H1 (cell line): ENCODE measurements around the gene ITGA6. TPM values are rescaled to one million over a fixed set of nuclear protein-coding genes. Genes with fewer than 3 reads are reported as not detected.

ENCODE experiments used
- CTCF ChIA-PET: fragments of 300-600 bp; sonication (Branson Sonifier 250); formaldehyde crosslinking; loops from one replicate; lab custom pipeline; 2021; ENCODE audit not compliant: partially characterized antibody; lab: Charles Lee
- POLR2A ChIA-PET: fragments of 300-600 bp; sonication (Branson Sonifier 250); formaldehyde crosslinking; loops from one replicate; lab custom pipeline; 2021; ENCODE audit warnings: inconsistent platforms; ENCODE audit not compliant: partially characterized antibody; lab: Charles Lee
- DNase-seq, 2 experiments: peaks; one replicate each; pipeline versions ENCODE4 v3.0.0 to v3.0.0-alpha.2; 2010 to 2022; ENCODE audit warnings: low spot score in 2 of 2, low read depth in 1 of 2, mixed read lengths in 1 of 2
- FAIRE-seq: peaks from 2 replicates; lab custom pipeline; 2011; peaks lifted over from hg19 to GRCh38; lab: Jason Lieb, UNC
- H2AFZ ChIP-seq: 2 replicates; pipeline ENCODE4 v1.8.1; 2012; ENCODE audit warnings: low read length, inconsistent platforms
- H2AK5ac ChIP-seq: 2 replicates; pipeline ENCODE4 v1.6.1; 2013; ENCODE audit warnings: low read depth, low read length
- H2BK120ac ChIP-seq: replicated peaks from 2 replicates; pipeline ENCODE3; 2013; ENCODE audit warnings: low read depth, low read length, inconsistent platforms
- H2BK12ac ChIP-seq: 2 replicates; pipeline ENCODE4 v1.6.1; 2013; ENCODE audit warnings: low read depth, low read length
- H2BK15ac ChIP-seq: 2 replicates; pipeline ENCODE4 v1.6.1; 2013; ENCODE audit warnings: low read length
- H2BK20ac ChIP-seq: 2 replicates; pipeline ENCODE4 v1.6.1; 2013; ENCODE audit warnings: low read length
- H2BK5ac ChIP-seq: 2 replicates; pipeline ENCODE4 v1.6.1; 2013; ENCODE audit warnings: low read depth, low read length
- H3K14ac ChIP-seq: 2 replicates; pipeline ENCODE4 v1.6.1; 2013; ENCODE audit warnings: inconsistent platforms; ENCODE audit not compliant: insufficient read length
- H3K18ac ChIP-seq: 2 replicates; pipeline ENCODE4 v1.6.1; 2013; ENCODE audit warnings: low read length; ENCODE audit errors: extremely low read depth
- H3K23ac ChIP-seq: 2 replicates; pipeline ENCODE4 v1.6.1; 2013; ENCODE audit warnings: inconsistent platforms; ENCODE audit not compliant: insufficient read length
- H3K23me2 ChIP-seq: 2 replicates; pipeline ENCODE4 v1.6.1; 2013; ENCODE audit warnings: low read depth, low read length
- H3K27ac ChIP-seq: 2 replicates; pipeline ENCODE4 v1.6.1; 2011; ENCODE audit warnings: low read depth, low read length, inconsistent platforms
- H3K27me3 ChIP-seq, 4 experiments: replicated peaks in 1 of 4; 1 replicate in 1 of 4; 2 replicates in 3 of 4; pipeline versions ENCODE4 v1.6.1 to v1.8.1; 2011 to 2013; ENCODE audit warnings: low read length in 3 of 4, mild to moderate bottlenecking in 3 of 4, inconsistent platforms in 2 of 4, mixed read lengths in 2 of 4, moderate library complexity in 1 of 4; ENCODE audit not compliant: control insufficient read depth in 3 of 4, insufficient read depth in 3 of 4; ENCODE audit errors: extremely low read depth in 1 of 4
- H3K36me3 ChIP-seq, 4 experiments: 2 replicates each; pipeline versions ENCODE4 v1.6.1 to v1.8.1; 2011 to 2013; ENCODE audit warnings: mild to moderate bottlenecking in 4 of 4, low read length in 3 of 4, moderate library complexity in 2 of 4, control low read depth in 1 of 4, inconsistent platforms in 1 of 4; ENCODE audit not compliant: insufficient read depth in 4 of 4, control insufficient read depth in 2 of 4
- H3K4ac ChIP-seq: replicated peaks from 2 replicates; pipeline ENCODE3; 2013; ENCODE audit warnings: low read length, low read depth, mixed read lengths, inconsistent platforms; ENCODE audit not compliant: insufficient read length
- H3K4me1 ChIP-seq, 4 experiments: replicated peaks in 1 of 4; 1 replicate in 1 of 4; 2 replicates in 3 of 4; pipeline versions ENCODE4 v1.6.1 to v1.8.1; 2011 to 2013; ENCODE audit warnings: low read length in 3 of 4, inconsistent platforms in 2 of 4, mixed read lengths in 1 of 4; ENCODE audit not compliant: insufficient read depth in 4 of 4, control insufficient read depth in 3 of 4
- H3K4me2 ChIP-seq, 2 experiments: 2 replicates each; pipeline versions ENCODE4 v1.6.1 to v1.8.1; 2011 to 2013; ENCODE audit warnings: low read depth in 2 of 2, low read length in 2 of 2, control low read depth in 1 of 2, inconsistent platforms in 1 of 2, mild to moderate bottlenecking in 1 of 2; ENCODE audit not compliant: insufficient read depth in 1 of 2
- H3K4me3 ChIP-seq, 4 experiments: fragments of 200-600, 300-600 bp in 1 of 4; sonication (generic), shearing (Covaris generic), sonication (Bioruptor Twin) in 1 of 4; 2 replicates each; pipeline versions ENCODE4 v1.5.1 to v1.8.1; 2011 to 2016; ENCODE audit warnings: low read length in 4 of 4, low read depth in 3 of 4, control low read depth in 2 of 4, inconsistent platforms in 2 of 4, mild to moderate bottlenecking in 2 of 4, mixed read lengths in 1 of 4, moderate library complexity in 1 of 4; ENCODE audit not compliant: insufficient read depth in 2 of 4; ENCODE audit errors: extremely low read depth in 1 of 4
- H3K56ac ChIP-seq: replicated peaks from 2 replicates; pipeline ENCODE3; 2013; ENCODE audit warnings: low read depth, mild to moderate bottlenecking, mixed read lengths, low read length, inconsistent platforms; ENCODE audit not compliant: insufficient read length
- H3K79me1 ChIP-seq: 2 replicates; pipeline ENCODE4 v1.6.1; 2013; ENCODE audit warnings: low read depth, low read length, control low read depth
- H3K79me2 ChIP-seq, 2 experiments: 2 replicates each; pipeline versions ENCODE4 v1.6.1 to v1.8.1; 2012 to 2013; ENCODE audit warnings: low read length in 2 of 2, mild to moderate bottlenecking in 2 of 2, inconsistent platforms in 1 of 2; ENCODE audit not compliant: insufficient read depth in 2 of 2, control insufficient read depth in 1 of 2
- H3K9ac ChIP-seq, 4 experiments: replicated peaks in 1 of 4; 1 replicate in 1 of 4; 2 replicates in 3 of 4; pipeline versions ENCODE4 v1.6.1 to v1.8.1; 2011 to 2013; ENCODE audit warnings: low read depth in 3 of 4, low read length in 3 of 4, control low read depth in 2 of 4, mild to moderate bottlenecking in 2 of 4, moderate library complexity in 2 of 4, inconsistent platforms in 1 of 4; ENCODE audit errors: extremely low read depth in 1 of 4
- H3K9me3 ChIP-seq, 2 experiments: 2 replicates each; pipeline versions ENCODE4 v1.6.1 to v1.8.1; 2012 to 2013; ENCODE audit warnings: mild to moderate bottlenecking in 2 of 2, moderate library complexity in 2 of 2, control low read depth in 1 of 2, inconsistent platforms in 1 of 2, low read depth in 1 of 2, low read length in 1 of 2, mixed read lengths in 1 of 2; ENCODE audit not compliant: insufficient read depth in 2 of 2
- H4K20me1 ChIP-seq, 2 experiments: replicated peaks in 1 of 2; 2 replicates each; pipeline versions ENCODE3 to v1.8.1; 2011 to 2013; ENCODE audit warnings: inconsistent platforms in 2 of 2, low read length in 2 of 2, mild to moderate bottlenecking in 1 of 2; ENCODE audit not compliant: insufficient read depth in 2 of 2, control insufficient read depth in 1 of 2
- H4K5ac ChIP-seq: 2 replicates; pipeline ENCODE4 v1.6.1; 2013; ENCODE audit warnings: low read length, low read depth, mixed read lengths, inconsistent platforms; ENCODE audit not compliant: insufficient read length
- H4K8ac ChIP-seq: 2 replicates; pipeline ENCODE4 v1.8.0; 2013; ENCODE audit warnings: mild to moderate bottlenecking, moderate library complexity, low read length, inconsistent platforms; ENCODE audit not compliant: insufficient read depth; ENCODE audit errors: extremely low read depth
- H4K91ac ChIP-seq: replicated peaks from 2 replicates; pipeline ENCODE3; 2013; ENCODE audit warnings: low read length, mixed read lengths, inconsistent platforms; ENCODE audit not compliant: insufficient read length
- CBX5 ChIP-seq: fragments of 300-800, 300-1000 bp; sonication (generic); IDR thresholded peaks from 2 replicates; pipeline ENCODE4 v1.7.1; 2016; ENCODE audit warnings: antibody characterized with exemption, low read length, low read depth
- JUN ChIP-seq: IDR thresholded peaks from 2 replicates; pipeline ENCODE4 v1.6.1; 2011; ENCODE audit warnings: low read depth, mild to moderate bottlenecking, improper control_type of control experiment, low read length
- MAX ChIP-seq: IDR thresholded peaks from 2 replicates; pipeline ENCODE4 v1.6.1; 2012; ENCODE audit warnings: inconsistent platforms
- POU5F1 ChIP-seq: IDR thresholded peaks from 2 replicates; pipeline ENCODE4 v1.6.1; 2011; ENCODE audit warnings: low read depth, mild to moderate bottlenecking, low read length, moderate library complexity
- RAD21 ChIP-seq, 2 experiments: IDR thresholded peaks in 1 of 2; conservative IDR thresholded peaks in 1 of 2; 2 replicates each; pipeline ENCODE4 v1.6.1; 2011; ENCODE audit warnings: low read depth in 2 of 2, low read length in 2 of 2, improper control_type of control experiment in 1 of 2, inconsistent platforms in 1 of 2, mild to moderate bottlenecking in 1 of 2, moderate library complexity in 1 of 2
- SIN3A ChIP-seq, 2 experiments: IDR thresholded peaks in 1 of 2; conservative IDR thresholded peaks in 1 of 2; 2 replicates each; pipeline ENCODE4 v1.6.1; 2011 to 2012; ENCODE audit warnings: low read length in 2 of 2, improper control_type of control experiment in 1 of 2, low read depth in 1 of 2, mild to moderate bottlenecking in 1 of 2
- WGBS, 2 experiments: shearing (Covaris generic) in 1 of 2; methylation state at CpG; one replicate each; pipeline versions ENCODE4 v1.1.6 to v1.1.7; 2013 to 2015; ENCODE audit warnings: low lambda C conversion rate in 2 of 2, mixed read lengths in 2 of 2, inconsistent platforms in 1 of 2, low coverage in 1 of 2, missing lambda C conversion rate in 1 of 2; ENCODE audit not compliant: insufficient replicate concordance in 2 of 2, insufficient coverage in 1 of 2, insufficient read length in 1 of 2; ENCODE audit errors: extremely low coverage in 1 of 2, missing lambda C conversion rate in 1 of 2; 5-methylcytosine and 5-hydroxymethylcytosine counted together
- polyA plus RNA-seq, 7 experiments: library from polyadenylated mRNA; depleted of rRNA in 3 of 7; stranded (reverse) in 5 of 7; unstranded in 2 of 7; fragments of >200 nt in 5 of 7; fragments of 200-250 nt in 2 of 7; gene quantifications; 1 replicate in 5 of 7; 2 replicates in 1 of 7; 4 replicates in 1 of 7; pipeline versions ENCODE4 v1.2.1 to v1.2.3, GENCODE V29; 2011 to 2013; ENCODE audit warnings: missing spikeins in 2 of 7, mixed read lengths in 2 of 7
- total RNA-seq: library from RNA; stranded (reverse); fragmentation: NEBNext Ultra II Directional; extraction: Animal tissue kit (Norgen Biotek cat#: 25700); gene quantifications from 2 replicates; pipeline ENCODE4 v1.2.1, GENCODE V29; 2021

ITGA6 gene
- total and polyA plus RNA-seq, 2 of the 8 experiments (the other 6 are each of a cell fraction or from before 2014, with no cell fraction given), result 26.9 to 118 TPM

- Histone ChIP-seq H3K14ac (no peak overlapping the region), H3K4me1 (peaks cover 10 to 19% (median 11%) of the 10 kb centered on the region in 4 experiments; a peak in 6 of 7 replicates), H2BK12ac (no peak overlapping the region), H2BK20ac (no peak overlapping the region), H3K27ac (no peak overlapping the region), H3K4me3 (no peak overlapping the region), H3K9me3 (no peaks in the 10 kb centered on the region), H3K23me2 (no peaks in the 10 kb centered on the region), H3K4ac (no peak overlapping the region), H3K18ac (no peak overlapping the region), H3K79me1 (peaks cover 9% of the 10 kb centered on the region; the same call in 1 of the 2 replicates), H2BK120ac (no peak overlapping the region), H4K91ac (peak overlapping the region; percentile 46), H3K56ac (no peak overlapping the region), H2AK5ac (no peak overlapping the region), H3K9ac (no peak overlapping the region), H3K27me3 (no peaks in the 10 kb centered on the region), H4K8ac (no peak overlapping the region), H4K20me1 (peaks cover 4 to 13% of the 10 kb centered on the region in 2 experiments), H4K5ac (no peak overlapping the region), H2AFZ (no peak overlapping the region), H2BK5ac (no peak overlapping the region), H3K79me2 (peaks cover 0 to 61% of the 10 kb centered on the region in 2 experiments; a peak in 2 of 4 replicates), H3K36me3 (peaks cover 0 to 28% (median 11%) of the 10 kb centered on the region in 4 experiments; a peak in 4 of 8 replicates), H3K4me2 (no peak overlapping the region), H3K23ac (no peak overlapping the region), H2BK15ac (peak overlapping the region; percentile 94; the same call in 1 of the 2 replicates)
- FAIRE-seq, result peak; percentile 93
- WGBS, 2 experiments, result 70% methylated on average over 24 of the region's 24 CpGs; no CpG with 5 or more reads in 1 of the 2 experiments
- DNase-seq, result peak in 1 of 2 experiments; percentile 73
- ChIA-PET CTCF (interaction anchor here (0.5 to 32.4 kb wide), 42 partner anchors 10 to 740 kb away, joined by 3 to 634 read pairs (median 4); partner anchors contain the start of gene ITGA6), POLR2A (interaction anchor here (0.6 kb wide), 1 partner anchor 1502 kb away, joined by 3 read pairs; no protein-coding TSS in a partner anchor)
- TF ChIP-seq MAX (peak; percentile 80), POU5F1 (no peak), CBX5 (no peak), JUN (no peak), SIN3A (conservative IDR thresholded peaks at IDR 0.05 in 1 of 2, IDR thresholded peaks at IDR 0.05 in 1 of 2; ENCODE audit: low read depth in 1 of 2, low read length in 2 of 2) (0 out of 4 replicates have a peak, but pooled peaks of 1 of the 2 experiments have one; percentile 17), RAD21 (IDR thresholded peaks at IDR 0.05 in 1 of 2, conservative IDR thresholded peaks at IDR 0.05 in 1 of 2; ENCODE audit: low read depth in 2 of 2, low read length in 2 of 2) (peak; percentile 93 to 94)
Observed at GRCh38 chr2:172465417-172466334, 38.3 kb downstream of the ITGA6 start.
